ENCODE measurements around the gene CLECL1. TPM values are rescaled to one million over a fixed set of nuclear protein-coding genes. Genes with fewer than 3 reads are reported as not detected.
A peak's percentile ranks its signal among the peaks of the same experiment; 100 is the strongest.

CLECL1 gene
- total RNA-seq, 2 donors from 2014 or later, result 1.9 TPM; not detected in 1

- Histone ChIP-seq H3K4me3 (no peak overlapping the region), H3K27ac (no peak overlapping the region), H3K9me3 (no peaks in the 10 kb centered on the region), H3K4me1 (ENCODE audit: control insufficient read depth in 1 of 2, low read depth in 2 of 2) (no peaks in the 10 kb centered on the region), H3K27me3 (replicated peaks; ENCODE audit: insufficient read depth) (no peaks in the 10 kb centered on the region), H3K36me3 (no peaks in the 10 kb centered on the region)
- no peak for DNase-seq (ENCODE audit: low spot score)
- no peak for ATAC-seq (ENCODE audit: insufficient number of reproducible peaks, low FRiP score, low read depth)
- TF ChIP-seq, protein P1, sequence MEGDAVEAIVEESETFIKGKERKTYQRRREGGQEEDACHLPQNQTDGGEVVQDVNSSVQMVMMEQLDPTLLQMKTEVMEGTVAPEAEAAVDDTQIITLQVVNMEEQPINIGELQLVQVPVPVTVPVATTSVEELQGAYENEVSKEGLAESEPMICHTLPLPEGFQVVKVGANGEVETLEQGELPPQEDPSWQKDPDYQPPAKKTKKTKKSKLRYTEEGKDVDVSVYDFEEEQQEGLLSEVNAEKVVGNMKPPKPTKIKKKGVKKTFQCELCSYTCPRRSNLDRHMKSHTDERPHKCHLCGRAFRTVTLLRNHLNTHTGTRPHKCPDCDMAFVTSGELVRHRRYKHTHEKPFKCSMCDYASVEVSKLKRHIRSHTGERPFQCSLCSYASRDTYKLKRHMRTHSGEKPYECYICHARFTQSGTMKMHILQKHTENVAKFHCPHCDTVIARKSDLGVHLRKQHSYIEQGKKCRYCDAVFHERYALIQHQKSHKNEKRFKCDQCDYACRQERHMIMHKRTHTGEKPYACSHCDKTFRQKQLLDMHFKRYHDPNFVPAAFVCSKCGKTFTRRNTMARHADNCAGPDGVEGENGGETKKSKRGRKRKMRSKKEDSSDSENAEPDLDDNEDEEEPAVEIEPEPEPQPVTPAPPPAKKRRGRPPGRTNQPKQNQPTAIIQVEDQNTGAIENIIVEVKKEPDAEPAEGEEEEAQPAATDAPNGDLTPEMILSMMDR (IDR thresholded peaks at IDR 0.05), result no peak
Observed at GRCh38 chr12:9711664-9712063, 21.2 kb downstream of the CLECL1 start.

- ATAC-seq (ENCODE audit: insufficient number of reproducible peaks, low FRiP score, low read depth) (no peak), DNase-seq (ENCODE audit: low spot score) (no peak)
- Histone ChIP-seq H3K4me3 (no peak overlapping the region), H3K27ac (no peak overlapping the region), H3K27me3 (replicated peaks; ENCODE audit: insufficient read depth) (no peaks in the 10 kb centered on the region), H3K4me1 (ENCODE audit: control insufficient read depth in 1 of 2, low read depth in 2 of 2) (no peaks in the 10 kb centered on the region), H3K36me3 (no peaks in the 10 kb centered on the region), H3K9me3 (no peaks in the 10 kb centered on the region)
- TF ChIP-seq, protein P1 (IDR thresholded peaks at IDR 0.05), result no peak
Observed at GRCh38 chr12:9710584-9711375, 22.1 kb downstream of the CLECL1 start.

GRCh38 chr12:9708853-9709252 lies 24.0 kb downstream of the CLECL1 start:
- H3K36me3 ChIP-seq, result no peaks in the 10 kb centered on the region
- DNase-seq (ENCODE audit: low spot score), result no peak
- H3K27ac ChIP-seq, result no peak overlapping the region
- no peak for ATAC-seq (ENCODE audit: insufficient number of reproducible peaks, low FRiP score, low read depth)
- H3K4me1 ChIP-seq (ENCODE audit: control insufficient read depth in 1 of 2, low read depth in 2 of 2), result no peaks in the 10 kb centered on the region
- no peak overlapping the region for H3K4me3 ChIP-seq
- TF ChIP-seq, protein P1 (IDR thresholded peaks at IDR 0.05), result no peak
- no peaks in the 10 kb centered on the region for H3K9me3 ChIP-seq
- H3K27me3 ChIP-seq (replicated peaks; ENCODE audit: insufficient read depth), result no peaks in the 10 kb centered on the region

GRCh38 chr12:9707864-9708808 lies 24.8 kb downstream of the CLECL1 start:
- H3K27ac ChIP-seq, result no peak overlapping the region
- H3K36me3 ChIP-seq, result no peaks in the 10 kb centered on the region
- ATAC-seq (ENCODE audit: insufficient number of reproducible peaks, low FRiP score, low read depth), result no peak
- H3K4me3 ChIP-seq, result no peak overlapping the region
- TF ChIP-seq, protein P1 (IDR thresholded peaks at IDR 0.05), result peak; percentile 70
- H3K4me1 ChIP-seq (ENCODE audit: control insufficient read depth in 1 of 2, low read depth in 2 of 2), result no peaks in the 10 kb centered on the region
- no peaks in the 10 kb centered on the region for H3K9me3 ChIP-seq
- no peak for DNase-seq (ENCODE audit: low spot score)
- H3K27me3 ChIP-seq (replicated peaks; ENCODE audit: insufficient read depth), result no peaks in the 10 kb centered on the region

DNA sequence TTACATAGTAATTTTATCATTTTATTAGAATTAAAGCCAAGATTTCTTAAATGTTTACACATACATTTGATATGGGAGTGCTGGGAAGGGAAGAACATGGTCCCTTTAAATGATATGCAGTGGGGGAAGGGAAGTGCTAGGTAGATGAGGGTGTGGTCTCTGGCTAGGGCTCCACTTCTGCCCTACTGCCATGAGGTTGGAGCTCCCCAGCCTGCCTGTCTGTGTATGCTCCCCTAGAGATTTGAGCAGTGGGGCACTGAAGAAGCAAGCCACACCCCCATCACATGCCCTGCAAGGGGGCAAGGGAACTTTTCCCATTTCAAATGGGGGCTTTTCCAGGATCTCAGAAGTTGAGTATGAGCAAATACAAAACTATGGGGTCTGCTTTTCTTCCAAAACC lies 25.5 kb downstream of the CLECL1 start:
- TF ChIP-seq, protein P1 (IDR thresholded peaks at IDR 0.05), result no peak
- H3K4me1 ChIP-seq (ENCODE audit: control insufficient read depth in 1 of 2, low read depth in 2 of 2), result no peaks in the 10 kb centered on the region
- H3K36me3 ChIP-seq, result no peaks in the 10 kb centered on the region
- DNase-seq (ENCODE audit: low spot score) (no peak), ATAC-seq (ENCODE audit: insufficient number of reproducible peaks, low FRiP score, low read depth) (no peak)
- no peaks in the 10 kb centered on the region for H3K9me3 ChIP-seq
- H3K27me3 ChIP-seq (replicated peaks; ENCODE audit: insufficient read depth), result no peaks in the 10 kb centered on the region
- no peak overlapping the region for H3K4me3 ChIP-seq
- H3K27ac ChIP-seq, result no peak overlapping the region

Data from thoracic aorta (tissue), 2 donors.